GM23338 (cell line): ENCODE measurements around the gene KCNAB2.

Source experiments
- CREB1 ChIP-seq: fragments of 250-450 bp; sonication (Bioruptor Pico); IDR thresholded peaks from 2 replicates; pipeline ENCODE4 v1.5.0; 2020; ENCODE audit warnings: low read depth, mild to moderate bottlenecking, moderate library complexity
- CTCF ChIP-seq, 2 experiments: fragments of 200-600 bp in 1 of 2; sonication (generic) in 1 of 2; conservative IDR thresholded peaks; 2 replicates each; pipeline versions ENCODE4 v1.5.1 to v1.6.1; 2016 to 2017; ENCODE audit warnings: antibody characterized with exemption in 2 of 2, low read depth in 2 of 2, mild to moderate bottlenecking in 2 of 2, moderate library complexity in 1 of 2
- ETS1 ChIP-seq: IDR thresholded peaks from 2 replicates; pipeline ENCODE4 v1.6.1; 2016; ENCODE audit warnings: antibody characterized with exemption
- EZH2 ChIP-seq: fragments of 200-600 bp; sonication (generic); IDR thresholded peaks from one replicate; pipeline ENCODE4 v1.8.0; 2017; ENCODE audit warnings: antibody characterized with exemption, mild to moderate bottlenecking, low read depth; ENCODE audit not compliant: unreplicated experiment
- EZH2phosphoT487 ChIP-seq: fragments of 200-600 bp; sonication (generic); IDR thresholded peaks from one replicate; pipeline ENCODE4 v1.8.1; 2018; ENCODE audit warnings: antibody characterized with exemption; ENCODE audit not compliant: unreplicated experiment
- JUNB ChIP-seq: IDR thresholded peaks from one replicate; pipeline ENCODE4 v1.6.1; 2016; ENCODE audit warnings: antibody characterized with exemption; ENCODE audit not compliant: unreplicated experiment
- POLR2AphosphoS5 ChIP-seq: IDR thresholded peaks from 2 replicates; pipeline ENCODE4 v1.6.1; 2016; ENCODE audit warnings: antibody characterized with exemption, low read depth
- REST ChIP-seq: IDR thresholded peaks from one replicate; pipeline ENCODE4 v1.6.1; 2018; ENCODE audit warnings: antibody characterized with exemption; ENCODE audit not compliant: unreplicated experiment

GRCh38 chr1:6128276-6129081, 82.8 kb downstream of the KCNAB2 start:
- TF ChIP-seq CTCF (conservative IDR thresholded peaks at IDR 0.05; ENCODE audit: low read depth in 2 of 2) (no peak), POLR2AphosphoS5 (no peak), CREB1 (no peak), JUNB (no peak), EZH2 (no peak), ETS1 (no peak), REST (no peak), EZH2phosphoT487 (no peak)
